HepG2 (cell line): ENCODE measurements around the gene ZFHX3. TPM values are rescaled to one million over a fixed set of nuclear protein-coding genes. Genes with fewer than 3 reads are reported as not detected.

Source experiments
- CBX2 ChIP-seq, 2 experiments: fragments of 200-600 bp in 1 of 2; sonication (generic); formaldehyde crosslinking in 1 of 2; IDR thresholded peaks; 2 replicates each; pipeline versions ENCODE4 v1.7.0 to v1.8.1; 2018 to 2022; ENCODE audit warnings: low read depth in 2 of 2, low read length in 1 of 2, mild to moderate bottlenecking in 1 of 2, missing genetic modification reagents in 1 of 2
- CC2D1A ChIP-seq: sonication (generic); formaldehyde crosslinking; IDR thresholded peaks from 2 replicates; pipeline ENCODE4 v1.8.1; 2023; ENCODE audit warnings: mild to moderate bottlenecking, missing genetic modification reagents
- EHMT2 ChIP-seq: fragments of 200-600 bp; sonication (generic); IDR thresholded peaks from 2 replicates; pipeline ENCODE4 v1.7.0; 2017; ENCODE audit warnings: antibody characterized with exemption, low read depth, low read length, borderline replicate concordance
- ESRRA ChIP-seq: sonication (generic); formaldehyde crosslinking; IDR thresholded peaks from 2 replicates; pipeline ENCODE4 v1.5.1; 2020; ENCODE audit warnings: mild to moderate bottlenecking, low read depth, missing genetic modification reagents
- KLF11 ChIP-seq: IDR thresholded peaks from 2 replicates; pipeline ENCODE4 v1.6.1; 2016; ENCODE audit warnings: missing compliant biosample characterization
- MED1 ChIP-seq: sonication (generic); formaldehyde crosslinking; IDR thresholded peaks from 2 replicates; pipeline ENCODE4 v1.4.0; 2020; ENCODE audit warnings: missing genetic modification reagents
- MED8 ChIP-seq: sonication (generic); formaldehyde crosslinking; IDR thresholded peaks from 2 replicates; pipeline ENCODE4 v1.8.1; 2023; ENCODE audit warnings: mild to moderate bottlenecking, missing genetic modification reagents; ENCODE audit not compliant: insufficient replicate concordance
- MEIS2 ChIP-seq: sonication (generic); formaldehyde crosslinking; IDR thresholded peaks from 2 replicates; pipeline ENCODE4 v1.9.0; 2021; ENCODE audit warnings: mild to moderate bottlenecking, missing genetic modification reagents
- MYNN ChIP-seq: sonication (generic); formaldehyde crosslinking; IDR thresholded peaks from 2 replicates; pipeline ENCODE4 v1.4.0; 2020; ENCODE audit warnings: mild to moderate bottlenecking, low read depth, missing genetic modification reagents
- NCOA1 ChIP-seq: sonication (generic); formaldehyde crosslinking; IDR thresholded peaks from 2 replicates; pipeline ENCODE4 v1.9.0; 2021; ENCODE audit warnings: missing genetic modification reagents
- NFIC ChIP-seq: IDR thresholded peaks from 2 replicates; pipeline ENCODE4 v1.6.1; 2012; ENCODE audit warnings: mild to moderate bottlenecking, low read length, inconsistent platforms
- ONECUT2 ChIP-seq: sonication (generic); formaldehyde crosslinking; IDR thresholded peaks from 2 replicates; pipeline ENCODE4 v1.4.0; 2020; ENCODE audit warnings: missing genetic modification reagents
- TCF12 ChIP-seq, 2 experiments: fragments of 450-650 bp in 1 of 2; sonication (generic) in 1 of 2; formaldehyde crosslinking in 1 of 2; IDR thresholded peaks; 2 replicates each; pipeline versions ENCODE4 v1.6.1 to v1.8.0; 2017 to 2022; ENCODE audit warnings: antibody characterized with exemption in 1 of 2, mild to moderate bottlenecking in 1 of 2, missing genetic modification reagents in 1 of 2, moderate library complexity in 1 of 2
- TP53 ChIP-seq: sonication (generic); formaldehyde crosslinking; conservative IDR thresholded peaks from 2 replicates; pipeline ENCODE4 v1.4.0; 2020; ENCODE audit warnings: missing genetic modification reagents
- ZKSCAN1 ChIP-seq: fragments of 150-350 bp; IDR thresholded peaks from 2 replicates; pipeline ENCODE4 v1.6.1; 2014; ENCODE audit warnings: low read length
- ZNF20 ChIP-seq: sonication (generic); formaldehyde crosslinking; IDR thresholded peaks from 2 replicates; pipeline ENCODE4 v1.4.0; 2020; ENCODE audit warnings: mild to moderate bottlenecking, moderate library complexity, missing genetic modification reagents
- ZNF225 ChIP-seq: sonication (generic); formaldehyde crosslinking; IDR thresholded peaks from 2 replicates; pipeline ENCODE4 v1.4.0; 2020; ENCODE audit warnings: mild to moderate bottlenecking, missing genetic modification reagents
- ZNF24 ChIP-seq: fragments of 450-650 bp; IDR thresholded peaks from 2 replicates; pipeline ENCODE4 v1.6.1; 2017; ENCODE audit warnings: antibody characterized with exemption, mild to moderate bottlenecking
- ZNF329 ChIP-seq: sonication (generic); formaldehyde crosslinking; IDR thresholded peaks from 2 replicates; pipeline ENCODE4 v1.9.0; 2021; ENCODE audit warnings: low read depth, mild to moderate bottlenecking, missing genetic modification reagents
- ZNF496 ChIP-seq: sonication (generic); formaldehyde crosslinking; IDR thresholded peaks from 2 replicates; pipeline ENCODE4 v1.8.1; 2023; ENCODE audit warnings: mild to moderate bottlenecking, moderate library complexity, missing genetic modification reagents; ENCODE audit not compliant: insufficient replicate concordance
- ZNF552 ChIP-seq: sonication (generic); formaldehyde crosslinking; IDR thresholded peaks from 2 replicates; pipeline ENCODE4 v1.9.0; 2022; ENCODE audit warnings: missing genetic modification reagents, mild to moderate bottlenecking, borderline replicate concordance
- ZNF660 ChIP-seq: sonication (generic); formaldehyde crosslinking; IDR thresholded peaks from 2 replicates; pipeline ENCODE4 v1.5.1; 2020; ENCODE audit warnings: mild to moderate bottlenecking, low read depth, missing genetic modification reagents, borderline replicate concordance
- ZNF83 ChIP-seq: sonication (generic); formaldehyde crosslinking; IDR thresholded peaks from 2 replicates; pipeline ENCODE4 v1.4.0; 2020; ENCODE audit warnings: missing genetic modification reagents, mild to moderate bottlenecking, borderline replicate concordance
- ZNF850 ChIP-seq: sonication (generic); formaldehyde crosslinking; conservative IDR thresholded peaks from 2 replicates; pipeline ENCODE4 v1.9.0; 2021; ENCODE audit warnings: mild to moderate bottlenecking, missing genetic modification reagents
- polyA plus RNA-seq, 8 experiments: library from polyadenylated mRNA; depleted of rRNA in 3 of 8; stranded (reverse) in 7 of 8; unstranded in 1 of 8; fragments of >200 nt; fragmentation: Illumina TruSeq in 4 of 8; extraction: Trizol in 4 of 8; gene quantifications; 2 replicates each; pipeline versions ENCODE4 v1.2.1 to v1.2.3, GENCODE V29; 2011 to 2016; ENCODE audit warnings: low read depth in 4 of 8, missing spikeins in 1 of 8, mixed read lengths in 1 of 8; ENCODE audit not compliant: insufficient read depth in 1 of 8
- total RNA-seq, 5 experiments: library from RNA; depleted of rRNA; stranded (reverse); fragments of >200 nt; fragmentation: Illumina TruSeq; extraction: Trizol; gene quantifications; 2 replicates each; pipeline ENCODE4 v1.2.3, GENCODE V29; 2016; ENCODE audit warnings: low read depth in 1 of 5
- TF ChIP-seq, protein P1 (sequence below): sonication (generic); formaldehyde crosslinking; IDR thresholded peaks from 2 replicates; pipeline ENCODE4 v1.9.0; 2021; ENCODE audit warnings: missing genetic modification reagents, mild to moderate bottlenecking, borderline replicate concordance
- TF ChIP-seq, protein P2 (sequence below): sonication (generic); formaldehyde crosslinking; IDR thresholded peaks from 2 replicates; pipeline ENCODE4 v1.4.0; 2020; ENCODE audit warnings: missing genetic modification reagents, borderline replicate concordance
- TF ChIP-seq, protein P3 (sequence below): IDR thresholded peaks from 2 replicates; pipeline ENCODE4 v1.6.1; 2016

ZFHX3 gene
- total and polyA plus RNA-seq, 2 of the 13 experiments (the other 11 are each of a cell fraction or from before 2014, with no cell fraction given) = 5.0 to 6.0 TPM

DNA sequence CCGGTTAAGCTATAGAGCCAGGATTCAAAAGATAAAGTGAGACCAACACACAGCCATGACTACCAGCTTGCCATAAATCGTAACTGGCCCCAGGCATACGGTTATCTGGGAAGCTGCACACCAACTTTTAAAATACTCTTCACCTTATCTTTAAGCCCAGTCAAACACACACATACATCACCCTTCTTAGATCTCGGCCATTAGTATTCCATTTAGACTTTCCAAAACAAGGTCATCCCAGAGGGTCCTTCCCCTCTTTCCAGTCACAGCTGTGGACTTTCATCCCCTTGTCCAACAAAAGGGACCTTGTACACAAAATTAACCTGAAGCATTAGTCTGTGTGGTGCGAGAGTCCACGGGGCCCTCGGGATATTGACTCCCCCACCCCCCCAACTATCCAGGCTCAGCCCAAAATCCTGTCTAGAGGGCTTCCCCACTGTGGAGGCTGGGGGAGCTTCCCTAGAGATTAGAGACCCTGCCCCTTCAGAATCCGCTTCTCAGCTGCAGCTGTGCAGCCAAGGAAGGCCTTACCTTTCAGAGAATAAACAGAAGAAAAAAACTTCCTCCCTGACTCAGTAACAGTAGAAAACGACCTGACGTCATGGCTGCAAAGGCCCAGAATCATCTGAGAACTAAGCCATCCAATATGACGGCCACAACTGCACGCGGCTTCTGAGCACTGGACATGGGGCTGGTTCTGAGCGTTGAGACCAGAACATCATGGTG lies 9.9 kb downstream of the ZFHX3 start (continued):
- TF ChIP-seq ZNF850 (CRISPR knock-in tag) = no peak
- TF ChIP-seq, protein P1, sequence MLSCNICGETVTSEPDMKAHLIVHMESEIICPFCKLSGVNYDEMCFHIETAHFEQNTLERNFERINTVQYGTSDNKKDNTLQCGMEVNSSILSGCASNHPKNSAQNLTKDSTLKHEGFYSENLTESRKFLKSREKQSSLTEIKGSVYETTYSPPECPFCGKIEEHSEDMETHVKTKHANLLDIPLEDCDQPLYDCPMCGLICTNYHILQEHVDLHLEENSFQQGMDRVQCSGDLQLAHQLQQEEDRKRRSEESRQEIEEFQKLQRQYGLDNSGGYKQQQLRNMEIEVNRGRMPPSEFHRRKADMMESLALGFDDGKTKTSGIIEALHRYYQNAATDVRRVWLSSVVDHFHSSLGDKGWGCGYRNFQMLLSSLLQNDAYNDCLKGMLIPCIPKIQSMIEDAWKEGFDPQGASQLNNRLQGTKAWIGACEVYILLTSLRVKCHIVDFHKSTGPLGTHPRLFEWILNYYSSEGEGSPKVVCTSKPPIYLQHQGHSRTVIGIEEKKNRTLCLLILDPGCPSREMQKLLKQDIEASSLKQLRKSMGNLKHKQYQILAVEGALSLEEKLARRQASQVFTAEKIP = no peak
- TF ChIP-seq MYNN (CRISPR knock-in tag) = no peak
- TF ChIP-seq, protein P2, sequence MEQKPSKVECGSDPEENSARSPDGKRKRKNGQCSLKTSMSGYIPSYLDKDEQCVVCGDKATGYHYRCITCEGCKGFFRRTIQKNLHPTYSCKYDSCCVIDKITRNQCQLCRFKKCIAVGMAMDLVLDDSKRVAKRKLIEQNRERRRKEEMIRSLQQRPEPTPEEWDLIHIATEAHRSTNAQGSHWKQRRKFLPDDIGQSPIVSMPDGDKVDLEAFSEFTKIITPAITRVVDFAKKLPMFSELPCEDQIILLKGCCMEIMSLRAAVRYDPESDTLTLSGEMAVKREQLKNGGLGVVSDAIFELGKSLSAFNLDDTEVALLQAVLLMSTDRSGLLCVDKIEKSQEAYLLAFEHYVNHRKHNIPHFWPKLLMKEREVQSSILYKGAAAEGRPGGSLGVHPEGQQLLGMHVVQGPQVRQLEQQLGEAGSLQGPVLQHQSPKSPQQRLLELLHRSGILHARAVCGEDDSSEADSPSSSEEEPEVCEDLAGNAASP = peak; percentile 42; the same call in 1 of the 2 replicates
- TF ChIP-seq TCF12 (IDR thresholded peaks at IDR 0.05) = no peak
- TF ChIP-seq TCF12 (CRISPR knock-in tag; IDR thresholded peaks at IDR 0.05) = 0 out of 2 replicates have a peak, but pooled peaks have one; percentile 59
- TF ChIP-seq ZKSCAN1 = no peak
- TF ChIP-seq KLF11 (CRISPR knock-in tag) = no peak
- no peak for TF ChIP-seq CBX2 (IDR thresholded peaks at IDR 0.05; ENCODE audit: low read depth, low read length)
- no peak for TF ChIP-seq CBX2 (CRISPR knock-in tag; IDR thresholded peaks at IDR 0.05; ENCODE audit: low read depth)
- TF ChIP-seq ZNF20 (CRISPR knock-in tag) = no peak
- TF ChIP-seq, protein P3, sequence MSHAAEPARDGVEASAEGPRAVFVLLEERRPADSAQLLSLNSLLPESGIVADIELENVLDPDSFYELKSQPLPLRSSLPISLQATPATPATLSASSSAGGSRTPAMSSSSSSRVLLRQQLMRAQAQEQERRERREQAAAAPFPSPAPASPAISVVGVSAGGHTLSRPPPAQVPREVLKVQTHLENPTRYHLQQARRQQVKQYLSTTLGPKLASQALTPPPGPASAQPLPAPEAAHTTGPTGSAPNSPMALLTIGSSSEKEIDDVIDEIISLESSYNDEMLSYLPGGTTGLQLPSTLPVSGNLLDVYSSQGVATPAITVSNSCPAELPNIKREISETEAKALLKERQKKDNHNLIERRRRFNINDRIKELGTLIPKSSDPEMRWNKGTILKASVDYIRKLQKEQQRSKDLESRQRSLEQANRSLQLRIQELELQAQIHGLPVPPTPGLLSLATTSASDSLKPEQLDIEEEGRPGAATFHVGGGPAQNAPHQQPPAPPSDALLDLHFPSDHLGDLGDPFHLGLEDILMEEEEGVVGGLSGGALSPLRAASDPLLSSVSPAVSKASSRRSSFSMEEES (CRISPR knock-in tag) = peak; percentile 54; the same call in 1 of the 2 replicates
- TF ChIP-seq TP53 (CRISPR knock-in tag) = no peak
- TF ChIP-seq ZNF329 (CRISPR knock-in tag) = no peak
- peak; percentile 81; the same call in 1 of the 2 replicates for TF ChIP-seq ESRRA (CRISPR knock-in tag)
- TF ChIP-seq ZNF496 (CRISPR knock-in tag) = no peak
- TF ChIP-seq NFIC = peak; percentile 68; the same call in 1 of the 2 replicates
- peak; percentile 77 for TF ChIP-seq MED1 (CRISPR knock-in tag)
- TF ChIP-seq ZNF83 (CRISPR knock-in tag) = no peak
- TF ChIP-seq ZNF24 = no peak
- peak; percentile 79 for TF ChIP-seq MED8 (CRISPR knock-in tag)
- TF ChIP-seq NCOA1 (CRISPR knock-in tag) = no peak
- no peak for TF ChIP-seq ONECUT2 (CRISPR knock-in tag)
- TF ChIP-seq ZNF552 (CRISPR knock-in tag) = no peak
- TF ChIP-seq ZNF225 (CRISPR knock-in tag) = no peak
- TF ChIP-seq EHMT2 = no peak
- TF ChIP-seq ZNF660 (CRISPR knock-in tag) = no peak
- TF ChIP-seq CC2D1A = no peak
- no peak for TF ChIP-seq MEIS2
